Hepatocyte (in vitro differentiated cells): ENCODE results near the gene C6orf89.

Experiments
- EZH2phosphoT487 ChIP-seq: fragments of 200-600 bp; sonication (generic); IDR thresholded peaks from one replicate; pipeline ENCODE4 v1.6.1; 2018; ENCODE audit warnings: antibody characterized with exemption, mild to moderate bottlenecking, low read depth, moderate library complexity; ENCODE audit not compliant: unreplicated experiment, severe bottlenecking
- TF ChIP-seq, protein P1 (sequence below): fragments of 200-600 bp; sonication (generic); IDR thresholded peaks from 2 replicates; pipeline ENCODE4 v1.5.1; 2016; ENCODE audit warnings: antibody characterized with exemption, mild to moderate bottlenecking; ENCODE audit not compliant: poor library complexity

DNA sequence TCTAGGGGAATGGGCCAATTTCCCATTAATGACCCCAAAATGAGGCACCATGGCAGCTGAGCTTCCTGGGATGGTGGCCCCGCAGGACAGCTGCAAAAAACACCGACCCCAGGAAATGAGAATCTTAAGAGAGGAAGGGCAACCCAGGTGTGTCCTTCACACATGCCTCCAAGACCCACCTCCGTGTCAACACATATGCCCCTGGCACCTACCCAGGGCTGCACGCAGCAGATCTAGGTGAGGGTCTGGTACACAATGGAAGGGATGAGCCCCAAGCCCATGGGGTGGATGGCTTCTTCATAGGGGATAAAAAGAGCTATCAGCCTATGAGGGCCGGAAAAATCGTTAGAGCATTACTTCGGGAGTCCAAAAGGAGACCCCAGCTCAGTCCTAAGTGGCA lies 90.8 kb downstream of the C6orf89 start:
- TF ChIP-seq, protein P1, sequence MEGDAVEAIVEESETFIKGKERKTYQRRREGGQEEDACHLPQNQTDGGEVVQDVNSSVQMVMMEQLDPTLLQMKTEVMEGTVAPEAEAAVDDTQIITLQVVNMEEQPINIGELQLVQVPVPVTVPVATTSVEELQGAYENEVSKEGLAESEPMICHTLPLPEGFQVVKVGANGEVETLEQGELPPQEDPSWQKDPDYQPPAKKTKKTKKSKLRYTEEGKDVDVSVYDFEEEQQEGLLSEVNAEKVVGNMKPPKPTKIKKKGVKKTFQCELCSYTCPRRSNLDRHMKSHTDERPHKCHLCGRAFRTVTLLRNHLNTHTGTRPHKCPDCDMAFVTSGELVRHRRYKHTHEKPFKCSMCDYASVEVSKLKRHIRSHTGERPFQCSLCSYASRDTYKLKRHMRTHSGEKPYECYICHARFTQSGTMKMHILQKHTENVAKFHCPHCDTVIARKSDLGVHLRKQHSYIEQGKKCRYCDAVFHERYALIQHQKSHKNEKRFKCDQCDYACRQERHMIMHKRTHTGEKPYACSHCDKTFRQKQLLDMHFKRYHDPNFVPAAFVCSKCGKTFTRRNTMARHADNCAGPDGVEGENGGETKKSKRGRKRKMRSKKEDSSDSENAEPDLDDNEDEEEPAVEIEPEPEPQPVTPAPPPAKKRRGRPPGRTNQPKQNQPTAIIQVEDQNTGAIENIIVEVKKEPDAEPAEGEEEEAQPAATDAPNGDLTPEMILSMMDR = no peak
- no peak for TF ChIP-seq EZH2phosphoT487
